H9 (cell line): ENCODE data around the gene BPGM. TPM values are rescaled to one million over a fixed set of nuclear protein-coding genes. Genes with fewer than 3 reads are reported as not detected.

ENCODE experiments used
- DNase-seq: peaks from one replicate; pipeline ENCODE4 v3.0.0-alpha.2; 2017
- H2AFZ ChIP-seq: one replicate; pipeline ENCODE4 v1.6.1; 2013; ENCODE audit warnings: mild to moderate bottlenecking, low read length, control low read depth, moderate library complexity
- H2AK5ac ChIP-seq: 2 replicates; pipeline ENCODE4 v1.6.1; 2013; ENCODE audit warnings: low read length, control low read depth, mixed read lengths; ENCODE audit not compliant: insufficient read length
- H2BK120ac ChIP-seq: one replicate; pipeline ENCODE4 v1.6.1; 2013; ENCODE audit warnings: low read depth, mild to moderate bottlenecking, low read length, control low read depth, inconsistent platforms; ENCODE audit not compliant: poor library complexity, severe bottlenecking
- H2BK12ac ChIP-seq: 2 replicates; pipeline ENCODE4 v1.6.1; 2013; ENCODE audit warnings: low read length, control low read depth, mixed read lengths, low read depth; ENCODE audit not compliant: insufficient read length
- H2BK15ac ChIP-seq: 2 replicates; pipeline ENCODE4 v1.6.1; 2013; ENCODE audit warnings: low read depth, low read length, control low read depth
- H2BK20ac ChIP-seq: one replicate; pipeline ENCODE4 v1.6.1; 2013; ENCODE audit warnings: low read depth, mild to moderate bottlenecking, low read length, control low read depth, inconsistent platforms; ENCODE audit not compliant: poor library complexity, severe bottlenecking
- H2BK5ac ChIP-seq: 2 replicates; pipeline ENCODE4 v1.6.1; 2013; ENCODE audit warnings: low read length, control low read depth, mixed read lengths; ENCODE audit not compliant: insufficient read length
- H3K14ac ChIP-seq: 2 replicates; pipeline ENCODE4 v1.6.1; 2013; ENCODE audit warnings: low read length, control low read depth; ENCODE audit not compliant: insufficient read depth
- H3K18ac ChIP-seq: 2 replicates; pipeline ENCODE4 v1.6.1; 2013; ENCODE audit warnings: low read depth, mild to moderate bottlenecking, mixed read lengths, low read length, control low read depth; ENCODE audit not compliant: insufficient read length
- H3K23ac ChIP-seq: 2 replicates; pipeline ENCODE4 v1.6.1; 2013; ENCODE audit warnings: low read length, control low read depth, mixed read lengths, low read depth; ENCODE audit not compliant: insufficient read length
- H3K23me2 ChIP-seq: 2 replicates; pipeline ENCODE4 v1.6.1; 2013; ENCODE audit warnings: low read depth, mild to moderate bottlenecking, mixed read lengths, low read length, control low read depth; ENCODE audit not compliant: insufficient read length, poor library complexity, severe bottlenecking
- H3K27ac ChIP-seq: 2 replicates; pipeline ENCODE4 v1.5.1; 2013; ENCODE audit warnings: low read length, control low read depth, mixed read lengths, low read depth; ENCODE audit not compliant: insufficient read length
- H3K27me3 ChIP-seq: 2 replicates; pipeline ENCODE4 v1.6.1; 2013; ENCODE audit warnings: low read length, control low read depth, inconsistent platforms; ENCODE audit not compliant: insufficient read depth
- H3K4ac ChIP-seq: 2 replicates; pipeline ENCODE4 v1.6.1; 2013; ENCODE audit warnings: low read depth, mild to moderate bottlenecking, control low read depth, inconsistent platforms, low read length, moderate library complexity
- H3K4me1 ChIP-seq: 2 replicates; pipeline ENCODE4 v1.6.1; 2013; ENCODE audit warnings: low read length, control low read depth, inconsistent platforms; ENCODE audit not compliant: insufficient read depth
- H3K4me2 ChIP-seq: 2 replicates; pipeline ENCODE4 v1.6.1; 2013; ENCODE audit warnings: low read length, control low read depth, mixed read lengths; ENCODE audit not compliant: insufficient read length, insufficient read depth
- H3K56ac ChIP-seq: 2 replicates; pipeline ENCODE4 v1.6.1; 2013; ENCODE audit warnings: low read depth, mild to moderate bottlenecking, mixed read lengths, low read length, control low read depth; ENCODE audit not compliant: insufficient read length
- H3K79me1 ChIP-seq: 2 replicates; pipeline ENCODE4 v1.6.1; 2013; ENCODE audit warnings: low read depth, mild to moderate bottlenecking, moderate library complexity, low read length, control low read depth, inconsistent platforms; ENCODE audit not compliant: insufficient read depth, poor library complexity, severe bottlenecking
- H3K79me2 ChIP-seq: 2 replicates; pipeline ENCODE4 v1.6.1; 2013; ENCODE audit warnings: low read length, control low read depth, inconsistent platforms; ENCODE audit not compliant: insufficient read depth
- H3K9ac ChIP-seq: 2 replicates; pipeline ENCODE4 v1.6.1; 2013; ENCODE audit warnings: low read length, control low read depth, mixed read lengths; ENCODE audit not compliant: insufficient read length; ENCODE audit errors: extremely low read depth
- H3K9me3 ChIP-seq: one replicate; pipeline ENCODE4 v1.6.1; 2013; ENCODE audit warnings: low read depth, low read length, inconsistent platforms; ENCODE audit not compliant: control insufficient read depth
- H3T11ph ChIP-seq: one replicate; pipeline ENCODE4 v1.6.1; 2013; ENCODE audit warnings: mild to moderate bottlenecking, low read length, control low read depth, inconsistent platforms
- H4K20me1 ChIP-seq: one replicate; pipeline ENCODE4 v1.6.1; 2013; ENCODE audit not compliant: control insufficient read depth, insufficient read length, insufficient read depth
- H4K5ac ChIP-seq: 2 replicates; pipeline ENCODE4 v1.6.1; 2013; ENCODE audit warnings: low read depth, mild to moderate bottlenecking, mixed read lengths, low read length, control low read depth; ENCODE audit not compliant: insufficient read length
- H4K8ac ChIP-seq: replicated peaks from 2 replicates; pipeline ENCODE4 v1.6.1; 2013; ENCODE audit warnings: low read length, control low read depth, mixed read lengths, low read depth; ENCODE audit not compliant: insufficient read length
- H4K91ac ChIP-seq: 2 replicates; pipeline ENCODE4 v1.6.1; 2013; ENCODE audit warnings: low read depth, mild to moderate bottlenecking, moderate library complexity, mixed read lengths, low read length, control low read depth; ENCODE audit not compliant: insufficient read length
- H3K27ac Mint-ChIP-seq, 3 experiments: 2 replicates in 2 of 3; 3 replicates in 1 of 3; pipeline ENCODE4 v1.8.0; 2020 to 2021; ENCODE audit warnings: mixed read lengths in 3 of 3, mild to moderate bottlenecking in 1 of 3, moderate library complexity in 1 of 3
- H3K27me3 Mint-ChIP-seq: 2 replicates; pipeline ENCODE4 v1.8.0; 2021; ENCODE audit warnings: low read depth, mild to moderate bottlenecking, moderate library complexity, mixed read lengths
- H3K36me3 Mint-ChIP-seq, 3 experiments: 2 replicates in 2 of 3; 3 replicates in 1 of 3; pipeline ENCODE4 v1.8.0; 2020 to 2021; ENCODE audit warnings: low read depth in 3 of 3, mixed read lengths in 3 of 3; ENCODE audit not compliant: insufficient read depth in 1 of 3
- H3K4me1 Mint-ChIP-seq, 2 experiments: 2 replicates each; pipeline ENCODE4 v1.8.0; 2020; ENCODE audit warnings: mixed read lengths in 2 of 2
- H3K4me3 Mint-ChIP-seq, 2 experiments: 2 replicates in 1 of 2; 3 replicates in 1 of 2; pipeline ENCODE4 v1.8.0; 2020 to 2021; ENCODE audit warnings: mild to moderate bottlenecking in 2 of 2, mixed read lengths in 2 of 2, moderate library complexity in 1 of 2
- H3K9me3 Mint-ChIP-seq, 2 experiments: 2 replicates in 1 of 2; 3 replicates in 1 of 2; pipeline ENCODE4 v1.8.0; 2020; ENCODE audit warnings: mild to moderate bottlenecking in 2 of 2, mixed read lengths in 2 of 2, moderate library complexity in 1 of 2
- CTCF ChIP-seq: fragments of 200-600 bp; sonication (generic); conservative IDR thresholded peaks from 3 replicates; pipeline ENCODE4 v1.8.0; 2021; ENCODE audit warnings: antibody characterized with exemption, mild to moderate bottlenecking
- total RNA-seq: library from RNA; stranded (reverse); gene quantifications from 2 replicates; pipeline ENCODE4 v1.2.1, GENCODE V29; 2021

Gene BPGM
- total RNA-seq, 1 experiment from 2014 or later = 14.4 TPM

GRCh38 chr7:134674424-134674823 lies 27.8 kb downstream of the BPGM start:
- Mint-ChIP-seq H3K4me3 (no peak overlapping the region), H3K9me3 (peaks cover 12% of the 10 kb centered on the region in 2 experiments; a peak in 4 of 5 replicates), H3K36me3 (peaks cover 12 to 14% (median 13%) of the 10 kb centered on the region in 3 experiments), H3K4me1 (peaks cover 16 to 17% of the 10 kb centered on the region in 2 experiments), H3K27me3 (no peaks in the 10 kb centered on the region), H3K27ac (no peak overlapping the region)
- Histone ChIP-seq H3K4ac (no peak overlapping the region), H2AK5ac (no peak overlapping the region), H3K79me1 (no peaks in the 10 kb centered on the region), H3K18ac (no peak overlapping the region), H4K8ac (no peak overlapping the region), H3K79me2 (0 out of 2 replicates have a peak, but pooled peaks cover 1% of the 10 kb centered on the region), H3K27ac (no peak overlapping the region), H3K14ac (no peak overlapping the region), H2BK5ac (no peak overlapping the region), H2BK20ac (no peak overlapping the region), H4K5ac (no peak overlapping the region), H3K23ac (no peak overlapping the region), H3K56ac (no peak overlapping the region), H4K20me1 (no peaks in the 10 kb centered on the region), H2AFZ (no peak overlapping the region), H3K23me2 (no peaks in the 10 kb centered on the region), H3K9ac (no peak overlapping the region), H2BK15ac (no peak overlapping the region), H4K91ac (no peak overlapping the region), H3T11ph (no peak overlapping the region), H3K4me2 (no peak overlapping the region), H3K27me3 (no peaks in the 10 kb centered on the region), H3K4me1 (peaks cover 5% of the 10 kb centered on the region), H2BK12ac (no peak overlapping the region), H2BK120ac (no peak overlapping the region), H3K9me3 (no peaks in the 10 kb centered on the region)
- TF ChIP-seq CTCF = no peak
- no peak for DNase-seq
